KOPT-K1 (cell line): Measurements from ENCODE around the gene ANKRD18B.
"Not testable (repeated sequence)": the region's sequence is repeated elsewhere in the genome, so short reads cannot be mapped to it uniquely, and the experiment has no call there.

ENCODE experiments used
- H3K27ac ChIP-seq: fragments of 200-600 bp; sonication (generic); 2 replicates; pipeline ENCODE4 v1.5.1; 2016; ENCODE audit warnings: antibody characterized with exemption, mild to moderate bottlenecking, low read depth, low read length; ENCODE audit not compliant: poor library complexity, severe bottlenecking
- H3K36me3 ChIP-seq: fragments of 200-600 bp; sonication (generic); 2 replicates; pipeline ENCODE4 v1.5.1; 2017; ENCODE audit warnings: antibody characterized with exemption, mild to moderate bottlenecking, low read length, moderate library complexity; ENCODE audit not compliant: insufficient read depth
- H3K9me3 ChIP-seq: fragments of 200-600 bp; sonication (generic); 2 replicates; pipeline ENCODE4 v1.5.1; 2017; ENCODE audit warnings: antibody characterized with exemption, low read length, mild to moderate bottlenecking; ENCODE audit not compliant: insufficient read depth, poor library complexity, severe bottlenecking

Gene ANKRD18B

DNA sequence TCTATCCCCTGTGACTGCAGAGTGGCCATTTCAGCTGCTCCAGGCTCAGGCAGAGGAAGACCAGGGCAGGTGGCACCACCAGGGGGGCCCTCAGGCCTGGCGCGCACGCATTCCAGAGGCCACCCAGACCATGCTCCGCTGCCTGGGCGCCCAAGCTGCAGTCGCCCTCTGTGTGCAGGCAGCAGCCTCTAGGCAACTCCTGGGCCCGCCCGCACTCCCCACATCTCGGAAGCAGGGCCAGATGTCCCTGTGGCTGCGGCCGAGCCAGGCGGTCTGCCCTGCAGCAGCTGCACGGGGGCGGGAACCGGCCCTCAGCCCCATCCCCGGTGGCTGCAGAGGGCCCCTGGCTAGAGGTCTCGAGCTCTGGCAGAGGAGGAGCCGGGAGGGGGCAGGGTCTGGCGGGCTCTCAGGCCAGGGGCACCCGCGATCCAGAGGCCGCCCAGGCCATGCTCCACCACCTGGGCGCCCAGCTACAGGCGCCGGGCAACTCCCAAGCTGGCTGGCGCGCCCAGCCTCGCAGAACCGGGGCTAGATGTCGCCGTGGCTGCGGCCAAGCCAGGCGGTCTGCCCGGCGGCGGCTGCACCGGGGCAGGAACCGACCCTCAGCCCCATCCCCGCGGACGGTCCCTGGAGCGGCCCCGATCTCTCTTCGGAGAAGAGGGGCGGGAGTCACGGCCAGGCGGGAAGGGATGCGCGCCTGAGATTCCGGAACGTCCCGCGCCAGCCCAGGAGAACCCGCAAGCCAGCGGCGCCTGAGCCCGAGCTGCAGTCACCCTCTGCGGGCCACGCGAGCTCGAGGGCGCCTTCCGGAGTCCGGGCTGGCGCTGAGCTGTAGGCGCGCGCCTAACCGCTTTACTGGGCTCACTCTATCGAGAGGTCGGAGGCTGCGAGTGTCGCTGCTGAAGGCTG, at the start of gene ANKRD18B:
TSS of gene ANKRD18B (plus strand) at position 855 of the 909 bp plus-strand sequence. CDS start 239 bp downstream, outside the sequence.
- H3K27ac ChIP-seq, H3K36me3 ChIP-seq: not testable (repeated sequence)
- peaks cover 13% of the 10 kb centered on the region for H3K9me3 ChIP-seq

DNA sequence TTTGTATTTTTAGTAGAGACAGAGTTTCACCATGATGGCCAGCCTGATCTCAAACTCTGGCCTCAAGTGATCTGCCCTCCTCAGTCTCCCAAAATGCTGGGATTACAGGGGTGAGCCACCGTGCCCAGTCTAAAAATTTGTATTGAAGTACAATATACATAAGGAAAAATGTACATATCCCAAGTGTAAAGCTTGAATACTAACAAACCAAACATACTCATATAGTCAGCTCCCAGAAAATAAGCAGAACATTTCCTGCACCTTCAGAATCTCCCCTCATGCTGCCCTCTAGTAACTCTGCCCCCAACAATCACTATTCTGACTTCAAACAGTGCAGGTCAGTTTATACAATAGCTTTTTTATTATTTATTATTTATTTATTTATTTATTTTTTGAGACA, 48.7 kb upstream of the ANKRD18B start:
- H3K36me3 ChIP-seq: peaks cover 21% of the 10 kb centered on the region
- no peaks in the 10 kb centered on the region for H3K9me3 ChIP-seq
- no peak overlapping the region for H3K27ac ChIP-seq

- H3K9me3 ChIP-seq: no peaks in the 10 kb centered on the region
- no peak overlapping the region for H3K27ac ChIP-seq
- H3K36me3 ChIP-seq: peaks cover 11% of the 10 kb centered on the region
Observed at GRCh38 chr9:33476503-33476902, 47.5 kb upstream of the ANKRD18B start.

- no peaks in the 10 kb centered on the region for H3K36me3 ChIP-seq
- no peak overlapping the region for H3K27ac ChIP-seq
- H3K9me3 ChIP-seq: no peaks in the 10 kb centered on the region
Observed at GRCh38 chr9:33480106-33480505, 43.9 kb upstream of the ANKRD18B start.

DNA sequence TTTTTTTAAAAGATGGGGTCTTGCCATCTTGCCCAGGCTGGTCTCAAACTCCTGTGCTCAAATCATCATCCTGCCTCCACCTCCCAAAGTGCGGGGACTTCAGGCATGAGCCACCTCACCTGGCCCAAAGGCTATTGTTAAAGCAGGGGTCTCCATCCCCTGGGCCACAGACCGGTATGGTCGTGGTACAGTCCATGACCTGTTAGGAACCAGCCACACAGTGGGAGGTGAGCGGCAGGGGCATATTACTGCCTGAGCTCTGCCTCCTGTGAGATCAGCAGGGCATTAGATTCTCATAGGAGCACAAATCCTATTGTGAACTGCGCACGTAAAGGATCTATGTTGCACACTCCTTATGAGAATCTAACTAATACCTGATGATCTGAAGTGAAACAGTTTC, 43.1 kb upstream of the ANKRD18B start:
- Histone ChIP-seq H3K36me3 (no peaks in the 10 kb centered on the region), H3K9me3 (no peaks in the 10 kb centered on the region), H3K27ac (no peak overlapping the region)

DNA sequence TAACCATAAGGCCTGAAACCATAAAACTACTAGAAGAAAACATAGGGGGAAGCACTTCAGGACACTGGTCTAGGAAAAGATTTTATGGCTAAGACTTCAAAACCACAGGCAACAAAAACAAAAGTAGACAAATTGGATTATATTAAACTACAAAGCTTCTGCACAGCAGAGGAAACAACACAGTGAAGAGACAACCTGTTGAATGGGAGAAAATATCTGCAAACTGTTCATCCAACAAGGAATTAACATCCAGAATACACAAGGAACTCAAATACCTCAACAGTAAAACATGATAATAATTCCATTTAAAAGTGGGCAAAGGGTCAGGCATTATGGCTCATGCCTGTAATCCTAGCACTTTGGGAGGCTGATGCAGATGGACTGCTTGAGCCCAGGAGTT, 38.7 kb upstream of the ANKRD18B start:
- not testable (repeated sequence) for H3K36me3 ChIP-seq, H3K27ac ChIP-seq, H3K9me3 ChIP-seq

DNA sequence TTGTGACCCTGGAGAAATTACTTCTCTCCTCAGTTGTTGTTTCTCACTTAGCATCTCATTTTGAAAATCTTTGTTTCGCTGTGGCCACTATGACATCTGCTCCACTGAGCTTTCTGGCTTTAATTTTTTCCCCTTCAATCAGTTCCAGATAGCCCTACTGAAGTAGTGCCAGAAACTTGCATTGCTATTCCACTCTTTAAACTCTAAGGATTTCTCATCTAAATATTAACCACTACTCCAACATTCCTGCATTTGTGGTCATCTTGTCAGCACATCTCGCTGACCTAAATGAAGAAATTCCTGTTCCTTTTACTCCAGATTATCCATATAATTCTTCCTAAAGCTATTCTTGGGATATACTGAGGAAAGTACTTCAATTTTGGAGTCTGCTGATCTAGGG, 35.0 kb upstream of the ANKRD18B start:
- no peak overlapping the region for H3K27ac ChIP-seq
- no peaks in the 10 kb centered on the region for H3K36me3 ChIP-seq
- no peaks in the 10 kb centered on the region for H3K9me3 ChIP-seq

DNA sequence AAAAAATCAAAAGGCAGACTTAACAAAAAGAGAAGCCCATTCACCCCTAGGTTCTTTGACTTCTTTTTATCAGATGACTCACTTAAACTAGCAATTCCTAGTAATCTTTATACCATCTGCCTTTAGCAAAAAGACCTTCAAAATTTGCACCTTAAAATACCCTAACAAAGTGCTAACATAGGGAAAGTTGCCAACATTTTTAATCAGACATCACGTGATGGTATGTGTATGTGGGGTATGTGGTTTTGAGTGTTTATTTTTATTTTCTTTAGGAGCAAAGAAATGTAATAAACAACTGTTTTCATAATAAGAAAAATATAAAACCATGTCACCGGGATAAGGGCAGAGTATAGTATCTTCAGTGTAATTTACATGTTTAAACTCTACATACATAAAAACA, 30.2 kb upstream of the ANKRD18B start:
- not testable (repeated sequence) for H3K9me3 ChIP-seq, H3K36me3 ChIP-seq, H3K27ac ChIP-seq

- H3K27ac ChIP-seq: no peak overlapping the region
- H3K36me3 ChIP-seq: no peaks in the 10 kb centered on the region
- no peaks in the 10 kb centered on the region for H3K9me3 ChIP-seq
Observed at GRCh38 chr9:33498387-33498786, 25.7 kb upstream of the ANKRD18B start.

GRCh38 chr9:33506626-33507370, 17.3 kb upstream of the ANKRD18B start:
- Histone ChIP-seq H3K9me3 (no peaks in the 10 kb centered on the region), H3K36me3 (no peaks in the 10 kb centered on the region), H3K27ac (no peak overlapping the region)

- peak overlapping the region; percentile 73 for H3K27ac ChIP-seq
- no peaks in the 10 kb centered on the region for H3K36me3 ChIP-seq
- H3K9me3 ChIP-seq: no peaks in the 10 kb centered on the region
Observed at GRCh38 chr9:33510262-33511183, 13.5 kb upstream of the ANKRD18B start.

DNA sequence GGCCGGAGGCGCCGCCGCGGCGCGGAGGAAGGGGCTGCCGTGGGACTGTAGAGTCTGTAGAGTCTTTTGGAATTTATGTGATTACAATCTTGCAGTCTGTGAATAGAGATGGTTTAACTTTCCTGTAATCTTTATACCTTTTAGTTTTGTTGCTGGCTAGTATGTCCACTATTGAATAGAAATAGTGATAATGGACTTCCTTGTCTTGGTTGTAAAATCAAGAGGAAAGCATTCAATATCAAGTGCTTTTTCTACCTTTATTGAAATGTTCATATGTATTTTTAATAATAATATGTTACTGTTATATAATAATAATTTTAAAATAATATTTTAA, 12.9 kb upstream of the ANKRD18B start:
- not testable (repeated sequence) for H3K9me3 ChIP-seq, H3K36me3 ChIP-seq
- peak overlapping the region; percentile 73 for H3K27ac ChIP-seq

GRCh38 chr9:33512535-33512934, 11.5 kb upstream of the ANKRD18B start:
- not testable (repeated sequence) for H3K36me3 ChIP-seq, H3K27ac ChIP-seq, H3K9me3 ChIP-seq

DNA sequence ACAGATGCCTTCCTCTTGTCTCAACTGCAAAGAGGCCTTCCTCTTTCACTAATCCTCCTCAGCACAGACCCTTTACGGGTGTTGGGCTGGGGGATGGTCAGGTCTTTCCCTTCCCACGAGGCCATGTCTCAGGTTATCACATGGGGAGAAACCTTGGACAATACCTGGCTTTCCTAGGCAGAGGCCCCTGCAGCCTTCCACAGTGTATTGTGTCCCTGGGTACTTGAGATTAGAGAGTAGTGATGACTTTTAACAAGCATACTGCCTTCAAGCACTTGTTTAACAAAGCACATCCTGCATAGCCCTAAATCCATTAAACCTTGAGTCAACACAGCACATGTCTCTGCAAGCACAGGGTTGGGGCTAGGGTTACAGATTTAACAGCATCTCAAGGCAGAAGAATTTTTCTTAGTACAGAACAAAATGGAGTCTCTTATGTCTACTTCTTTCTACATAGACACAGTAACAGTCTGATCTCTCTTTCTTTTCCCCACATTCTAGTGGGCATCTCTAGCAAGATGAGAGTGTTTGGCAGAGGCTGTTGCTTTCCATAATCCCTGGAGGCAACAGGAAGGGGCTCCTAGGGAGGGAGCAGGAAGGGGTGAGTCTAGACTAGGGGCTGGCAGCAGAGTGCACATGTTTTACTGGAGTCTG, 8.6 kb upstream of the ANKRD18B start:
- not testable (repeated sequence) for H3K36me3 ChIP-seq, H3K9me3 ChIP-seq, H3K27ac ChIP-seq
